ENCODE data around the gene LRRC27.

DNA sequence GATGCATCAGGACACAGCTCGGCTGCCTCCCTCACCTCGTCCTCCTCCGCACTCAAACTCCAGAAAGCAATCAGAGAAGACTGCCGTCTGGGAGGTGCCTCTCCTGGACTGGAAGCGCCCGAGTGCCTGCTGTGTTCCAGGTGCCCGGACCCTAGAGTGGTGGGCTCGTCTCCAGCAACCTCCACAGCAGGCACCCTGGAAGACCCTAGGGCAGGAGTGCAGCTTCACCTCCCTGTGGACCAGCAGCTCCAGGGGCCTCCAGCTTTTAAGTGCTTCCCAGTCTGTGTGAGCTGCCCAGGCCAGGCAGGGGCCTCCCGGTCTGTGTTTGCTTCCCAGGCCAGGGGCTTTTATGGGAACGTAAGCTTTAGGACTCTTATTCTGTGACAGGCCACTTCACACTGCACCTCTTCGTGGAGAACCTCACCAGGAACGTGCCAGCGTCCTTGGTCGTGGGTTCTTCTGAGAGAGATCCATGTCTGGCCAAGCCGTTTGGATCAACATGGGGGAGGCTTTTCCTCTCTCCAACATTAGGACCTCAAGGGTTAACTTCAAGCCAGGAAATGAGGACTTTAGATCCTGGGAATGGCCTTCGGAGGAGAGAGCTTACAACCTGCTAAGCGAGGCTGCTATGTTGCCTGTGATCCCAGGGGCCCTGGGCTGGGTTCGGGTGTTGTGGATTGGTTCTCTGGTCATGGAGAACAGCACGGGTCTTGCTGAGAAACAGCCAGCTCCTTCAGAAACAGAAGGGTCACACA lies 59.1 kb downstream of the LRRC27 start:
- TF ChIP-seq, protein P1, sequence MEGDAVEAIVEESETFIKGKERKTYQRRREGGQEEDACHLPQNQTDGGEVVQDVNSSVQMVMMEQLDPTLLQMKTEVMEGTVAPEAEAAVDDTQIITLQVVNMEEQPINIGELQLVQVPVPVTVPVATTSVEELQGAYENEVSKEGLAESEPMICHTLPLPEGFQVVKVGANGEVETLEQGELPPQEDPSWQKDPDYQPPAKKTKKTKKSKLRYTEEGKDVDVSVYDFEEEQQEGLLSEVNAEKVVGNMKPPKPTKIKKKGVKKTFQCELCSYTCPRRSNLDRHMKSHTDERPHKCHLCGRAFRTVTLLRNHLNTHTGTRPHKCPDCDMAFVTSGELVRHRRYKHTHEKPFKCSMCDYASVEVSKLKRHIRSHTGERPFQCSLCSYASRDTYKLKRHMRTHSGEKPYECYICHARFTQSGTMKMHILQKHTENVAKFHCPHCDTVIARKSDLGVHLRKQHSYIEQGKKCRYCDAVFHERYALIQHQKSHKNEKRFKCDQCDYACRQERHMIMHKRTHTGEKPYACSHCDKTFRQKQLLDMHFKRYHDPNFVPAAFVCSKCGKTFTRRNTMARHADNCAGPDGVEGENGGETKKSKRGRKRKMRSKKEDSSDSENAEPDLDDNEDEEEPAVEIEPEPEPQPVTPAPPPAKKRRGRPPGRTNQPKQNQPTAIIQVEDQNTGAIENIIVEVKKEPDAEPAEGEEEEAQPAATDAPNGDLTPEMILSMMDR (IDR thresholded peaks at IDR 0.05): no peak
- no peak for TF ChIP-seq POLR2A (IDR thresholded peaks at IDR 0.05)

Measured in esophagus squamous epithelium (tissue), 4 donors.